SU-DHL-6 (cell line): Measurements from ENCODE around the gene RIN3.

Experiments used
- H2AFZ ChIP-seq: fragments of 200-600 bp; sonication (generic); 2 replicates; pipeline ENCODE4 v1.6.1; 2014; ENCODE audit warnings: low read depth, mild to moderate bottlenecking, moderate library complexity, mixed read lengths, antibody characterized with exemption, low read length; ENCODE audit not compliant: severe bottlenecking
- H3F3A ChIP-seq: fragments of 200-600 bp; shearing (Covaris generic); 2 replicates; pipeline ENCODE4 v1.6.0; 2016; ENCODE audit warnings: antibody characterized with exemption, mild to moderate bottlenecking; ENCODE audit not compliant: insufficient read depth
- H3K27ac ChIP-seq: fragments of 200-600 bp; sonication (generic); 2 replicates; pipeline ENCODE4 v1.5.1; 2016; ENCODE audit warnings: low read depth, mild to moderate bottlenecking, low read length, moderate library complexity, mixed read lengths
- H3K27me3 ChIP-seq: fragments of 200-600 bp; sonication (generic), shearing (Covaris generic); 2 replicates; pipeline ENCODE4 v1.6.0; 2014; ENCODE audit warnings: mild to moderate bottlenecking, low read length
- H3K36me3 ChIP-seq: fragments of 200-600 bp; sonication (generic); 2 replicates; pipeline ENCODE4 v1.6.1; 2014; ENCODE audit warnings: mild to moderate bottlenecking, low read length, mixed read lengths
- H3K4me2 ChIP-seq: fragments of 300-600, 200-600 bp; shearing (Covaris generic), sonication (generic); 2 replicates; pipeline ENCODE4 v1.6.0; 2014; ENCODE audit warnings: low read length, low read depth, mild to moderate bottlenecking; ENCODE audit not compliant: poor library complexity, severe bottlenecking
- H3K4me3 ChIP-seq: fragments of 200-600 bp; sonication (generic); 2 replicates; pipeline ENCODE4 v1.5.1; 2014; ENCODE audit warnings: antibody characterized with exemption, low read length, mild to moderate bottlenecking, mixed read lengths; ENCODE audit not compliant: insufficient read depth, poor library complexity, severe bottlenecking
- H3K79me2 ChIP-seq: fragments of 200-600 bp; sonication (generic); 2 replicates; pipeline ENCODE4 v1.6.1; 2014; ENCODE audit warnings: mild to moderate bottlenecking, low read length, moderate library complexity; ENCODE audit not compliant: insufficient read depth
- H3K9ac ChIP-seq: fragments of 200-600 bp; sonication (generic); 2 replicates; pipeline ENCODE4 v1.7.0; 2014; ENCODE audit warnings: mild to moderate bottlenecking, low read length
- H3K9me2 ChIP-seq: fragments of 200-600 bp; sonication (generic); replicated peaks from 2 replicates; pipeline ENCODE4 v1.6.1; 2014; ENCODE audit warnings: low read length; ENCODE audit not compliant: insufficient read depth
- H3K9me3 ChIP-seq: fragments of 200-600 bp; sonication (generic); 2 replicates; pipeline ENCODE4 v1.6.1; 2014; ENCODE audit warnings: low read length, mixed read lengths; ENCODE audit not compliant: insufficient read depth
- H4K20me1 ChIP-seq: fragments of 200-600 bp; sonication (generic); 2 replicates; pipeline ENCODE4 v1.6.1; 2014; ENCODE audit warnings: low read depth, mild to moderate bottlenecking, antibody characterized with exemption, low read length, moderate library complexity, mixed read lengths
- CTCF ChIP-seq: fragments of 200-600 bp; sonication (generic); IDR thresholded peaks from one replicate; pipeline ENCODE4 v1.5.1; 2017; ENCODE audit warnings: antibody characterized with exemption, mild to moderate bottlenecking, low read length, moderate library complexity; ENCODE audit not compliant: insufficient read depth, poor library complexity, severe bottlenecking
- EZH2phosphoT487 ChIP-seq: fragments of 200-600 bp; sonication (generic), shearing (Covaris generic); conservative IDR thresholded peaks from 2 replicates; pipeline ENCODE4 v1.6.1; 2018; ENCODE audit warnings: mild to moderate bottlenecking, antibody characterized with exemption, low read length, moderate library complexity, mixed read lengths

The RIN3 gene

GRCh38 chr14:92702441-92702918, 188.9 kb downstream of the RIN3 start:
- H3F3A ChIP-seq = no peaks in the 10 kb centered on the region
- no peaks in the 10 kb centered on the region for H3K9me2 ChIP-seq
- no peak overlapping the region for H3K4me2 ChIP-seq
- no peaks in the 10 kb centered on the region for H3K79me2 ChIP-seq
- no peak overlapping the region for H3K9ac ChIP-seq
- H2AFZ ChIP-seq = no peak overlapping the region
- H3K27me3 ChIP-seq = no peaks in the 10 kb centered on the region
- no peak overlapping the region for H3K4me3 ChIP-seq
- TF ChIP-seq EZH2phosphoT487 = no peak
- no peak overlapping the region for H3K27ac ChIP-seq
- no peaks in the 10 kb centered on the region for H3K9me3 ChIP-seq
- H3K36me3 ChIP-seq = no peaks in the 10 kb centered on the region
- H4K20me1 ChIP-seq = no peaks in the 10 kb centered on the region

GRCh38 chr14:92703516-92703915, 189.9 kb downstream of the RIN3 start:
- Histone ChIP-seq H3F3A (no peaks in the 10 kb centered on the region), H3K79me2 (no peaks in the 10 kb centered on the region), H3K27ac (no peak overlapping the region), H3K9me2 (no peaks in the 10 kb centered on the region), H3K27me3 (no peaks in the 10 kb centered on the region), H3K36me3 (no peaks in the 10 kb centered on the region), H3K9ac (no peak overlapping the region), H3K4me3 (no peak overlapping the region), H2AFZ (no peak overlapping the region), H3K9me3 (no peaks in the 10 kb centered on the region), H4K20me1 (no peaks in the 10 kb centered on the region), H3K4me2 (no peak overlapping the region)
- TF ChIP-seq EZH2phosphoT487 = no peak
- no peak for TF ChIP-seq CTCF

GRCh38 chr14:92704036-92704804, 190.6 kb downstream of the RIN3 start:
- H4K20me1 ChIP-seq = no peaks in the 10 kb centered on the region
- peak overlapping the region; percentile 13 for H3K4me2 ChIP-seq
- no peaks in the 10 kb centered on the region for H3K27me3 ChIP-seq
- no peaks in the 10 kb centered on the region for H3K36me3 ChIP-seq
- H3K9me3 ChIP-seq = no peaks in the 10 kb centered on the region
- H3K79me2 ChIP-seq = no peaks in the 10 kb centered on the region
- no peaks in the 10 kb centered on the region for H3K9me2 ChIP-seq
- TF ChIP-seq CTCF = no peak
- TF ChIP-seq EZH2phosphoT487 = no peak
- no peaks in the 10 kb centered on the region for H3F3A ChIP-seq
- no peak overlapping the region for H3K9ac ChIP-seq
- H3K4me3 ChIP-seq = no peak overlapping the region
- H2AFZ ChIP-seq = peak overlapping the region; percentile 57
- no peak overlapping the region for H3K27ac ChIP-seq

GRCh38 chr14:92704821-92705220, 191.2 kb downstream of the RIN3 start:
- no peak overlapping the region for H2AFZ ChIP-seq
- no peaks in the 10 kb centered on the region for H3K9me3 ChIP-seq
- no peaks in the 10 kb centered on the region for H3F3A ChIP-seq
- H4K20me1 ChIP-seq = no peaks in the 10 kb centered on the region
- no peaks in the 10 kb centered on the region for H3K27me3 ChIP-seq
- no peak overlapping the region for H3K27ac ChIP-seq
- no peak overlapping the region for H3K9ac ChIP-seq
- H3K36me3 ChIP-seq = no peaks in the 10 kb centered on the region
- peak overlapping the region; percentile 13 for H3K4me2 ChIP-seq
- TF ChIP-seq EZH2phosphoT487 (no peak), CTCF (no peak)
- no peaks in the 10 kb centered on the region for H3K9me2 ChIP-seq
- no peak overlapping the region for H3K4me3 ChIP-seq
- no peaks in the 10 kb centered on the region for H3K79me2 ChIP-seq
